CD4-positive, alpha-beta T cell treated with Interleukin-4 for 4 hours (primary cell): ENCODE results near the gene GET4.
"Not testable (repeated sequence)": the region's sequence is repeated elsewhere in the genome, so short reads cannot be mapped to it uniquely, and the experiment has no call there.

Experiments used
- DNase-seq: peaks from one replicate; pipeline ENCODE4 v3.0.0-alpha.2; 2020

The GET4 gene

GRCh38 chr7:916291-916941 lies 40.1 kb downstream of the GET4 start:
- DNase-seq: no peak

GRCh38 chr7:917255-918117 lies 41.1 kb downstream of the GET4 start:
- DNase-seq: no peak

- no peak for DNase-seq
Observed at GRCh38 chr7:918118-918425, 41.7 kb downstream of the GET4 start.

GRCh38 chr7:918441-919113 lies 42.2 kb downstream of the GET4 start:
- DNase-seq: no peak

- DNase-seq: no peak
Observed at GRCh38 chr7:919114-919442, 42.7 kb downstream of the GET4 start.

- no peak for DNase-seq
Observed at GRCh38 chr7:919924-920341, 43.6 kb downstream of the GET4 start.

GRCh38 chr7:920351-921070 lies 44.2 kb downstream of the GET4 start:
- no peak for DNase-seq

- DNase-seq: no peak
Observed at GRCh38 chr7:921071-921461, 44.7 kb downstream of the GET4 start.

- no peak for DNase-seq
Observed at GRCh38 chr7:921581-922333, 45.4 kb downstream of the GET4 start.

- DNase-seq: peak; percentile 43
Observed at GRCh38 chr7:922334-923107, 46.2 kb downstream of the GET4 start.

- peak; percentile 95 for DNase-seq
Observed at GRCh38 chr7:923108-924041, 47.0 kb downstream of the GET4 start.

GRCh38 chr7:924042-924441 lies 47.7 kb downstream of the GET4 start:
- not testable (repeated sequence) for DNase-seq

GRCh38 chr7:924541-925231 lies 48.3 kb downstream of the GET4 start:
- peak; percentile 60 for DNase-seq

GRCh38 chr7:925601-926000 lies 49.2 kb downstream of the GET4 start:
- DNase-seq: peak; percentile 81

- DNase-seq: no peak
Observed at GRCh38 chr7:926061-927030, 50.0 kb downstream of the GET4 start.

- no peak for DNase-seq
Observed at GRCh38 chr7:927031-927671, 50.8 kb downstream of the GET4 start.

GRCh38 chr7:929311-929711 lies 53.0 kb downstream of the GET4 start:
- DNase-seq: no peak
